HG03060 (cell line): ENCODE data around the gene ICAM4.
"Not testable (repeated sequence)": the region's sequence is repeated elsewhere in the genome, so short reads cannot be mapped to it uniquely, and the experiment has no call there.

Source experiments
- ATAC-seq: cut with Tn5 transposase; IDR thresholded peaks from one replicate; pipeline ENCODE4 v1.9.1; 2021; ENCODE audit warnings: low read depth, moderate number of reproducible peaks; ENCODE audit not compliant: unreplicated experiment

Gene ICAM4

DNA sequence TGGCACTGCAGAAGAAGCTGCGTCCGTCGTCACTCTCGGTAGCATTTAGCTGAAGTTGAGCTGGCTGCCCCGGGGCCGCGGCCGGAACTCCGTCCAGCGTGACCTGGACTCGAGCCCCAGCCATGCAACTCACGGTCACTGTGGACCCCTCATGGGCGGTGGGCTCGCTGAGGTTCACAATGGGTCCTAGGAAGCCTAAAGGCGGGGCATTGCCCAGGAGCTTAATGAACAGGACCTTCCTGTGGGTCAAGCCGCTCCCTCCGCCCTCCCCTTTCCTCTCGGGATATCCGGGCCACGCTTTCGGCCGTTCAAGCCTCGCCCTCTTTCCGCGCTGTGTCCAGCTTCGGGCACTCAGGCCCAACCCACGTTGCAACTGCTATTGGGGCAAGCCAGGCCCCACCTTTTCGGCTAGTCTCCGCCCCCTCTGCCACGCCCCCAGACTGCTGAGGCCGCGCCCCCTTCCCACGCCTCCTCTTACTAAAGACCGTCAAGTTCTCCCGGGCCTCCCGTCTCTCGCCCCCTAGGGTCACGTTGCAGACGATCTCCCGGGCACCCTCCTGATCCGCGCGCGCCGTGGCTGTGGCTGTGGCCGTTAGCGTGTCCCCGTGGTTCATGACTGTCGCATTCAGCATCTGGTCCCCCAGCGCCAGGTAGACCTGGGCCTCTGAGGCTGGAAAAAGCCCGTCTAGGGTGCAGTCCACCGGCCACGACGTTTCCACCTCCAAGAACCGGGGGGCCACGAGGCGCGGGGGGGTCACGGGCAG, 48.0 kb downstream of the ICAM4 start:
- no peak for ATAC-seq

DNA sequence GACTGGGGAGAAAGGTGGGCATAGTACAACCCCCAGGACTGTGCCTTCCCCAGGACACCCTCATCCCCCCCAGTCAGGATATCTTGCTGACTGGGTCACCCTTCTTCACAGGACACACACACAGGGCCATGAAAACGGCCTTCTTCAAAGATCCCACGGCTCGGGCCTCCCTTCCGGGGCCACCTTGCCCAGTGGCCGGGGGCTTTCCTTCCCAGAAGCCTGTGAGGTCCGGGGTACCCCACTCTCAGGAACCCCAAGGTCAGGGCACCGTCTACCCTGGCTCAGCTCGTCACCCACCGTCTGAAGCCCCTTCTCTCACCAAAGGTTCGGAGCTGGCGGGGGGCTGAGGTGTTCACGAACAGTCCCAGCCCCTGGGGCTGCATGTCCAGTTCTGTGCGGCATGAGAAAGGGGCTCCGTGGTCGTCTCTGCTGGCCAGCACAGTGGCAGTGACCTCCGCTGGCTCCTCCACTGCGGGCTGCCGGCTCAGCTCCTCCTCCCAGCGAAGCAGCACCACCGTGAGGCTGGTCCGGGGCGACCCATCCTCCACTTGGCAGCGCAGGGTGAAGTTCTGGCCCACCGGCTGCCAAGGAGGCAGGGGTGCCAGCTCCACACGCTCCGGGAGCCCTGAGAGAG, 48.7 kb downstream of the ICAM4 start:
- no peak for ATAC-seq

DNA sequence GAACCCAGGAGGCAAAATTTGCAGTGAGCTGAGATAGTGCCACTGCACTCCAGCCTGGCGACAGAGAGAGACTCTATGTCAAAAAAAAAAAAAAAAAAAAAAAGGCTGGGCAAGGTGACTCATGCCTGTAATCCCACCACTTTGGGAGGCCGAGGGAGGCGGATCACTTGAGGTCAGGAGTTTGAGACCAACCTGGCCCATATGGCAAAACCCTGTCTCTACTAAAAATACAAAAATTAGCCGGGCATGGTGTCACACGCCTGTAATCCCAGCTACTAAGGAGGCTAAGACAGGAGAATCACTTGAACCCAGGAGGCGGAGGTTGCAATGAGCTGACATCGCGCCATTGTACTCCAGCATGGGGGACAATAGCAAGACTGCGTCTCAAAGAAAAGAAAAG, 50.0 kb downstream of the ICAM4 start:
- not testable (repeated sequence) for ATAC-seq
